H9 (cell line): ENCODE results near the gene HHAT. TPM values are rescaled to one million over a fixed set of nuclear protein-coding genes. Genes with fewer than 3 reads are reported as not detected.

Experiments used
- DNase-seq: peaks from one replicate; pipeline ENCODE4 v3.0.0-alpha.2; 2017
- H2AFZ ChIP-seq: one replicate; pipeline ENCODE4 v1.6.1; 2013; ENCODE audit warnings: mild to moderate bottlenecking, low read length, control low read depth, moderate library complexity
- H2AK5ac ChIP-seq: 2 replicates; pipeline ENCODE4 v1.6.1; 2013; ENCODE audit warnings: low read length, control low read depth, mixed read lengths; ENCODE audit not compliant: insufficient read length
- H2BK120ac ChIP-seq: one replicate; pipeline ENCODE4 v1.6.1; 2013; ENCODE audit warnings: low read depth, mild to moderate bottlenecking, low read length, control low read depth, inconsistent platforms; ENCODE audit not compliant: poor library complexity, severe bottlenecking
- H2BK12ac ChIP-seq: 2 replicates; pipeline ENCODE4 v1.6.1; 2013; ENCODE audit warnings: low read length, control low read depth, mixed read lengths, low read depth; ENCODE audit not compliant: insufficient read length
- H2BK15ac ChIP-seq: 2 replicates; pipeline ENCODE4 v1.6.1; 2013; ENCODE audit warnings: low read depth, low read length, control low read depth
- H2BK20ac ChIP-seq: one replicate; pipeline ENCODE4 v1.6.1; 2013; ENCODE audit warnings: low read depth, mild to moderate bottlenecking, low read length, control low read depth, inconsistent platforms; ENCODE audit not compliant: poor library complexity, severe bottlenecking
- H2BK5ac ChIP-seq: 2 replicates; pipeline ENCODE4 v1.6.1; 2013; ENCODE audit warnings: low read length, control low read depth, mixed read lengths; ENCODE audit not compliant: insufficient read length
- H3K14ac ChIP-seq: 2 replicates; pipeline ENCODE4 v1.6.1; 2013; ENCODE audit warnings: low read length, control low read depth; ENCODE audit not compliant: insufficient read depth
- H3K18ac ChIP-seq: 2 replicates; pipeline ENCODE4 v1.6.1; 2013; ENCODE audit warnings: low read depth, mild to moderate bottlenecking, mixed read lengths, low read length, control low read depth; ENCODE audit not compliant: insufficient read length
- H3K23ac ChIP-seq: 2 replicates; pipeline ENCODE4 v1.6.1; 2013; ENCODE audit warnings: low read length, control low read depth, mixed read lengths, low read depth; ENCODE audit not compliant: insufficient read length
- H3K23me2 ChIP-seq: 2 replicates; pipeline ENCODE4 v1.6.1; 2013; ENCODE audit warnings: low read depth, mild to moderate bottlenecking, mixed read lengths, low read length, control low read depth; ENCODE audit not compliant: insufficient read length, poor library complexity, severe bottlenecking
- H3K27ac ChIP-seq: 2 replicates; pipeline ENCODE4 v1.5.1; 2013; ENCODE audit warnings: low read length, control low read depth, mixed read lengths, low read depth; ENCODE audit not compliant: insufficient read length
- H3K27me3 ChIP-seq: 2 replicates; pipeline ENCODE4 v1.6.1; 2013; ENCODE audit warnings: low read length, control low read depth, inconsistent platforms; ENCODE audit not compliant: insufficient read depth
- H3K4ac ChIP-seq: 2 replicates; pipeline ENCODE4 v1.6.1; 2013; ENCODE audit warnings: low read depth, mild to moderate bottlenecking, control low read depth, inconsistent platforms, low read length, moderate library complexity
- H3K4me1 ChIP-seq: 2 replicates; pipeline ENCODE4 v1.6.1; 2013; ENCODE audit warnings: low read length, control low read depth, inconsistent platforms; ENCODE audit not compliant: insufficient read depth
- H3K4me2 ChIP-seq: 2 replicates; pipeline ENCODE4 v1.6.1; 2013; ENCODE audit warnings: low read length, control low read depth, mixed read lengths; ENCODE audit not compliant: insufficient read length, insufficient read depth
- H3K56ac ChIP-seq: 2 replicates; pipeline ENCODE4 v1.6.1; 2013; ENCODE audit warnings: low read depth, mild to moderate bottlenecking, mixed read lengths, low read length, control low read depth; ENCODE audit not compliant: insufficient read length
- H3K79me1 ChIP-seq: 2 replicates; pipeline ENCODE4 v1.6.1; 2013; ENCODE audit warnings: low read depth, mild to moderate bottlenecking, moderate library complexity, low read length, control low read depth, inconsistent platforms; ENCODE audit not compliant: insufficient read depth, poor library complexity, severe bottlenecking
- H3K79me2 ChIP-seq: 2 replicates; pipeline ENCODE4 v1.6.1; 2013; ENCODE audit warnings: low read length, control low read depth, inconsistent platforms; ENCODE audit not compliant: insufficient read depth
- H3K9ac ChIP-seq: 2 replicates; pipeline ENCODE4 v1.6.1; 2013; ENCODE audit warnings: low read length, control low read depth, mixed read lengths; ENCODE audit not compliant: insufficient read length; ENCODE audit errors: extremely low read depth
- H3K9me3 ChIP-seq: one replicate; pipeline ENCODE4 v1.6.1; 2013; ENCODE audit warnings: low read depth, low read length, inconsistent platforms; ENCODE audit not compliant: control insufficient read depth
- H3T11ph ChIP-seq: one replicate; pipeline ENCODE4 v1.6.1; 2013; ENCODE audit warnings: mild to moderate bottlenecking, low read length, control low read depth, inconsistent platforms
- H4K20me1 ChIP-seq: one replicate; pipeline ENCODE4 v1.6.1; 2013; ENCODE audit not compliant: control insufficient read depth, insufficient read length, insufficient read depth
- H4K5ac ChIP-seq: 2 replicates; pipeline ENCODE4 v1.6.1; 2013; ENCODE audit warnings: low read depth, mild to moderate bottlenecking, mixed read lengths, low read length, control low read depth; ENCODE audit not compliant: insufficient read length
- H4K8ac ChIP-seq: replicated peaks from 2 replicates; pipeline ENCODE4 v1.6.1; 2013; ENCODE audit warnings: low read length, control low read depth, mixed read lengths, low read depth; ENCODE audit not compliant: insufficient read length
- H4K91ac ChIP-seq: 2 replicates; pipeline ENCODE4 v1.6.1; 2013; ENCODE audit warnings: low read depth, mild to moderate bottlenecking, moderate library complexity, mixed read lengths, low read length, control low read depth; ENCODE audit not compliant: insufficient read length
- H3K27ac Mint-ChIP-seq, 3 experiments: 2 replicates in 2 of 3; 3 replicates in 1 of 3; pipeline ENCODE4 v1.8.0; 2020 to 2021; ENCODE audit warnings: mixed read lengths in 3 of 3, mild to moderate bottlenecking in 1 of 3, moderate library complexity in 1 of 3
- H3K27me3 Mint-ChIP-seq: 2 replicates; pipeline ENCODE4 v1.8.0; 2021; ENCODE audit warnings: low read depth, mild to moderate bottlenecking, moderate library complexity, mixed read lengths
- H3K36me3 Mint-ChIP-seq, 3 experiments: 2 replicates in 2 of 3; 3 replicates in 1 of 3; pipeline ENCODE4 v1.8.0; 2020 to 2021; ENCODE audit warnings: low read depth in 3 of 3, mixed read lengths in 3 of 3; ENCODE audit not compliant: insufficient read depth in 1 of 3
- H3K4me1 Mint-ChIP-seq, 2 experiments: 2 replicates each; pipeline ENCODE4 v1.8.0; 2020; ENCODE audit warnings: mixed read lengths in 2 of 2
- H3K4me3 Mint-ChIP-seq, 2 experiments: 2 replicates in 1 of 2; 3 replicates in 1 of 2; pipeline ENCODE4 v1.8.0; 2020 to 2021; ENCODE audit warnings: mild to moderate bottlenecking in 2 of 2, mixed read lengths in 2 of 2, moderate library complexity in 1 of 2
- H3K9me3 Mint-ChIP-seq, 2 experiments: 2 replicates in 1 of 2; 3 replicates in 1 of 2; pipeline ENCODE4 v1.8.0; 2020; ENCODE audit warnings: mild to moderate bottlenecking in 2 of 2, mixed read lengths in 2 of 2, moderate library complexity in 1 of 2
- WGBS: extraction: QIAGEN DNeasy Blood & Tissue Kit; methylation state at CpG from one replicate; pipeline ENCODE4 v1.1.7; 2013; ENCODE audit warnings: missing lambda C conversion rate, low lambda C conversion rate, mixed read lengths; ENCODE audit not compliant: insufficient read length; ENCODE audit errors: extremely low coverage; 5-methylcytosine and 5-hydroxymethylcytosine counted together
- total RNA-seq: library from RNA; stranded (reverse); gene quantifications from 2 replicates; pipeline ENCODE4 v1.2.1, GENCODE V29; 2021
- TF ChIP-seq, protein P1 (sequence below): fragments of 200-600 bp; sonication (generic); conservative IDR thresholded peaks from 3 replicates; pipeline ENCODE4 v1.8.0; 2021; ENCODE audit warnings: antibody characterized with exemption, mild to moderate bottlenecking

The HHAT gene
- total RNA-seq, 1 experiment from 2014 or later, result 0.48 TPM

DNA sequence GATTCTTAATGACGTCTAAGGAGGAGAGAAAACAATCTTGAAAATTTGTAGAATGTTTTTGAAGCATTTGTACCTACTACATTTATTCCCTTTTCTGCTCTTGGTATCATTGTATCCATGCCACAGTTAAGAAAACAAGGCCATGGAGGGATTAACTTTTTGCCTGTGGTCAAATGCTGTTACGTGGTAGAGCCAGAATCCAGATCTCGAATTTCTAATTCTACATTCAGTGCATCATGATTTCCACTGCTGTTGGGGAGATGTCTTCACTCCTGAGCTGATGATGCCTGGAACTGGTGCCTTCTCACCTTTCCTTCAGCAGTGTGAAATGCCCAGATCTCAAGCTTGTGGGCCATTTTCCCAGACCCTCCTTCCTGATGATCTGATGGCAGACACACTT is 175.6 kb downstream of the HHAT start:
- no peak overlapping the region for H4K8ac ChIP-seq

More for the DNA sequence above, 175.6 kb downstream of the HHAT start:
- WGBS, result no CpG with 5 or more reads among the region's 3 CpGs
- Histone ChIP-seq H4K20me1 (no peaks in the 10 kb centered on the region), H3K79me2 (no peaks in the 10 kb centered on the region), H3K4ac (no peak overlapping the region), H3K14ac (no peak overlapping the region), H4K5ac (no peak overlapping the region), H3K18ac (no peak overlapping the region), H2BK20ac (no peak overlapping the region), H2BK120ac (no peak overlapping the region), H2AFZ (no peak overlapping the region), H3K79me1 (no peaks in the 10 kb centered on the region), H3T11ph (no peak overlapping the region), H3K23ac (no peak overlapping the region), H2BK15ac (no peak overlapping the region), H2BK5ac (no peak overlapping the region), H3K23me2 (no peaks in the 10 kb centered on the region), H3K9me3 (no peaks in the 10 kb centered on the region), H3K4me2 (no peak overlapping the region), H4K91ac (no peak overlapping the region), H3K27me3 (no peaks in the 10 kb centered on the region), H2AK5ac (no peak overlapping the region), H2BK12ac (no peak overlapping the region), H3K27ac (no peak overlapping the region), H3K56ac (no peak overlapping the region), H3K4me1 (no peaks in the 10 kb centered on the region; the same call in 1 of the 2 replicates), H3K9ac (no peak overlapping the region)
- Mint-ChIP-seq H3K4me3 (no peak overlapping the region), H3K4me1 (peaks cover 13 to 14% of the 10 kb centered on the region in 2 experiments), H3K27me3 (no peaks in the 10 kb centered on the region), H3K36me3 (no peaks in the 10 kb centered on the region), H3K27ac (no peak overlapping the region), H3K9me3 (no peaks in the 10 kb centered on the region)
- TF ChIP-seq, protein P1, sequence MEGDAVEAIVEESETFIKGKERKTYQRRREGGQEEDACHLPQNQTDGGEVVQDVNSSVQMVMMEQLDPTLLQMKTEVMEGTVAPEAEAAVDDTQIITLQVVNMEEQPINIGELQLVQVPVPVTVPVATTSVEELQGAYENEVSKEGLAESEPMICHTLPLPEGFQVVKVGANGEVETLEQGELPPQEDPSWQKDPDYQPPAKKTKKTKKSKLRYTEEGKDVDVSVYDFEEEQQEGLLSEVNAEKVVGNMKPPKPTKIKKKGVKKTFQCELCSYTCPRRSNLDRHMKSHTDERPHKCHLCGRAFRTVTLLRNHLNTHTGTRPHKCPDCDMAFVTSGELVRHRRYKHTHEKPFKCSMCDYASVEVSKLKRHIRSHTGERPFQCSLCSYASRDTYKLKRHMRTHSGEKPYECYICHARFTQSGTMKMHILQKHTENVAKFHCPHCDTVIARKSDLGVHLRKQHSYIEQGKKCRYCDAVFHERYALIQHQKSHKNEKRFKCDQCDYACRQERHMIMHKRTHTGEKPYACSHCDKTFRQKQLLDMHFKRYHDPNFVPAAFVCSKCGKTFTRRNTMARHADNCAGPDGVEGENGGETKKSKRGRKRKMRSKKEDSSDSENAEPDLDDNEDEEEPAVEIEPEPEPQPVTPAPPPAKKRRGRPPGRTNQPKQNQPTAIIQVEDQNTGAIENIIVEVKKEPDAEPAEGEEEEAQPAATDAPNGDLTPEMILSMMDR, result no peak
- no peak for DNase-seq
